ENCODE data around the gene TRIM72. TPM values are rescaled to one million over a fixed set of nuclear protein-coding genes. Genes with fewer than 3 reads are reported as not detected.

Gene TRIM72
- total and polyA plus RNA-seq, 9 of the 15 experiments (the other 6 are each of a cell fraction or from before 2014, with no cell fraction given) = under 0.01 TPM; not detected in 8

GRCh38 chr16:31216422-31217135 is 2.7 kb downstream of the TRIM72 start, which contains the start of gene PYDC1:
Gene PYDC1, minus strand, starts transcription at chr16:31217135. Its CDS starts 107 bp downstream, at chr16:31217028.
- Histone ChIP-seq H3K27ac (ENCODE audit: extremely low read depth, low read depth, low read length) (no peak within 1 kb of the TSS), H3K27me3 (ENCODE audit: control insufficient read depth in 2 of 2, insufficient read depth in 2 of 2, low read length in 2 of 2) (no peaks in the 10 kb centered on the region), H3K9ac (ENCODE audit: insufficient read depth in 1 of 2, low read depth in 2 of 2, low read length in 2 of 2) (peak within 1 kb of the TSS in 1 of 2 experiments; percentile 88; a peak in 2 of 4 replicates), H3K4me3 (no peak within 1 kb of the TSS), H3K4me2 (ENCODE audit: insufficient read depth, low read length) (peak within 1 kb of the TSS; percentile 75), H4K20me1 (replicated peaks; ENCODE audit: control insufficient read depth, insufficient read depth, low read length) (no peaks in the 10 kb centered on the region), H3K36me3 (ENCODE audit: control insufficient read depth, insufficient read depth, low read length) (no peaks in the 10 kb centered on the region), H3K4me1 (replicated peaks in 1 of 2; ENCODE audit: control insufficient read depth in 2 of 2, insufficient read depth in 2 of 2, low read length in 2 of 2) (peaks cover 3 to 45% of the 10 kb centered on the region in 2 experiments; a peak in 4 of 5 replicates), H2AFZ (ENCODE audit: low read depth, low read length) (peak within 1 kb of the TSS; percentile 80), H3K79me2 (ENCODE audit: control insufficient read depth, insufficient read depth, low read length) (no peaks in the 10 kb centered on the region), H3K9me3 (replicated peaks; ENCODE audit: control insufficient read depth, insufficient read depth, low read depth, low read length) (no peaks in the 10 kb centered on the region), H3K9me1 (ENCODE audit: control insufficient read depth, insufficient read depth, low read length) (no peaks in the 10 kb centered on the region)
- CTCF ChIA-PET (ENCODE audit: low intra/inter-chr PET ratio) = no interaction called here
- in situ Hi-C loops (cut with MboI) (no loop called here), intact Hi-C loops (cut with micrococcal nuclease) (no loop called here)
- BruUV-seq (replicated peaks) = no TSS peak
- POLR2A ChIA-PET = interaction anchor here (0.7 to 4.0 kb wide), 5 partner anchors 8 to 26 kb away, joined by 3 to 33 read pairs (median 4); partner anchors contain the start of gene PYCARD
- DNase-seq (ENCODE audit: extremely low read depth in 1 of 4, low spot score in 3 of 4) = peak in 1 of 4 experiments; percentile 4
- ATAC-seq = no peak
- WGBS (ENCODE audit: insufficient coverage, low coverage, missing lambda C conversion rate) = 76% methylated on average over 14 of the region's 52 CpGs
- no peak for FAIRE-seq
- TF ChIP-seq ZBTB33 (CRISPR knock-in tag; IDR thresholded peaks at IDR 0.05) (peak; percentile 86), MBD1 (CRISPR knock-in tag; IDR thresholded peaks at IDR 0.05) (no peak)

All from K562 (cell line).